Thymus (tissue), 11 donors: Measurements from ENCODE around the gene HK1. TPM values are rescaled to one million over a fixed set of nuclear protein-coding genes. Genes with fewer than 3 reads are reported as not detected.

Experiments
- DNase-seq, 9 donors: peaks; one replicate each; pipeline ENCODE4 v3.0.0-alpha.2; 2013; ENCODE audit warnings: low spot score in 9 of 9, low read depth in 6 of 9, missing footprints in 1 of 9
- H3K27ac ChIP-seq, 2 donors: one replicate each; pipeline ENCODE4 v1.5.1; 2013; ENCODE audit warnings: control low read depth in 1 of 2, low read depth in 1 of 2, low read length in 1 of 2, mild to moderate bottlenecking in 1 of 2, moderate library complexity in 1 of 2
- H3K27me3 ChIP-seq, 2 donors: one replicate each; pipeline ENCODE4 v1.5.1; 2013; ENCODE audit warnings: low read length in 1 of 2; ENCODE audit not compliant: control insufficient read depth in 2 of 2, insufficient read depth in 1 of 2
- H3K36me3 ChIP-seq, 2 donors: one replicate each; pipeline ENCODE4 v1.5.1; 2013; ENCODE audit warnings: low read length in 1 of 2, mild to moderate bottlenecking in 1 of 2, moderate library complexity in 1 of 2; ENCODE audit not compliant: control insufficient read depth in 2 of 2, insufficient read depth in 2 of 2
- H3K4me1 ChIP-seq, 2 donors: one replicate each; pipeline ENCODE4 v1.5.1; 2013; ENCODE audit warnings: low read length in 2 of 2; ENCODE audit not compliant: control insufficient read depth in 2 of 2, insufficient read depth in 2 of 2
- H3K4me3 ChIP-seq, 2 donors: one replicate each; pipeline ENCODE4 v1.5.1; 2013; ENCODE audit warnings: low read length in 2 of 2, control low read depth in 1 of 2, mild to moderate bottlenecking in 1 of 2
- H3K9me3 ChIP-seq, 2 donors: one replicate each; pipeline ENCODE4 v1.5.1; 2013; ENCODE audit warnings: low read length in 1 of 2, mild to moderate bottlenecking in 1 of 2; ENCODE audit not compliant: control insufficient read depth in 2 of 2, insufficient read depth in 1 of 2
- WGBS: extraction: QIAGEN DNeasy Blood & Tissue Kit; methylation state at CpG from one replicate; pipeline ENCODE4 v1.1.7; 2013; 5-methylcytosine and 5-hydroxymethylcytosine counted together
- polyA plus RNA-seq: library from polyadenylated mRNA; stranded (reverse); fragments of 200-250 nt; gene quantifications from one replicate; pipeline ENCODE4 v1.2.3, GENCODE V29; 2013
- total RNA-seq: library from RNA; stranded (reverse); fragments of 120-200 nt; gene quantifications from one replicate; pipeline ENCODE4 v1.2.4, GENCODE V29; 2013
- donor health status: healthy.

HK1 gene
- total and polyA plus RNA-seq, 2 donors: 33.7 to 52.6 TPM

DNA sequence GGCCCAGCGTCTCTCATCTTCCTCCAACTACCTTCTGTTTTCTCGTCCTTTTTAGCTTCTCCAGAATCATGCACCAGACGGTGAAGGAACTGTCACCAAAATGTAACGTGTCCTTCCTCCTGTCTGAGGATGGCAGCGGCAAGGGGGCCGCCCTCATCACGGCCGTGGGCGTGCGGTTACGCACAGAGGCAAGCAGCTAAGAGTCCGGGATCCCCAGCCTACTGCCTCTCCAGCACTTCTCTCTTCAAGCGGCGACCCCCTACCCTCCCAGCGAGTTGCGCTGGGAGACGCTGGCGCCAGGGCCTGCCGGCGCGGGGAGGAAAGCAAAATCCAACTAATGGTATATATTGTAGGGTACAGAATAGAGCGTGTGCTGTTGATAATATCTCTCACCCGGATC, 122.6 kb downstream of the HK1 start:
- no peak for DNase-seq
- 93% methylated on average over 23 of the region's 23 CpGs for WGBS
- Histone ChIP-seq H3K27ac (no peak overlapping the region), H3K4me1 (no peaks in the 10 kb centered on the region), H3K27me3 (no peaks in the 10 kb centered on the region), H3K4me3 (no peak overlapping the region), H3K9me3 (no peaks in the 10 kb centered on the region), H3K36me3 (peaks cover 53 to 56% of the 10 kb centered on the region in 2 donors)

GRCh38 chr10:69401416-69401815, 123.1 kb downstream of the HK1 start:
- 99% methylated on average over 11 of the region's 11 CpGs for WGBS
- DNase-seq: no peak
- Histone ChIP-seq H3K4me3 (no peak overlapping the region), H3K4me1 (peaks cover 0 to 3% of the 10 kb centered on the region in 2 donors), H3K9me3 (no peaks in the 10 kb centered on the region), H3K27me3 (no peaks in the 10 kb centered on the region), H3K36me3 (peaks cover 51 to 56% of the 10 kb centered on the region in 2 donors), H3K27ac (no peak overlapping the region)

DNA sequence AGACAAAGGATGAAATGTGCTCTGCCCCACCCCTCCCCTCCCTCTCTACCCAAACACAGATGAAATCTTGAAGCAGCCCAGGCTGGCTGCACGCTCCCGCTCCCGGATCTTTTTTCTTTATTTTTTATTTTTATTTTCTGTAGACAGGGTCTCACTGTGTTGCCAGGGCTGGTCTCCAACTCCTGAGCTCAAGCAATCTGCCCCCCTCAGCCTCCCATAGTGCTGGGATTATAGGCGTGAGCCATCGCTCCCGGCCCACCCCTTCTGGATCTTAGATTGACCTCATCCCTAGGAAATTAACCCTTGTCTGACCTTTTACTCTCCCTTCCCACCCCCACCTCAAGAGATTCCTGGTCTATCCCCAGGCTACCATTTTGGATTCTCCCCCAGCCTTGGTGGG, 124.1 kb downstream of the HK1 start:
- H3K27ac ChIP-seq: no peak overlapping the region
- H3K36me3 ChIP-seq: peaks cover 42 to 47% of the 10 kb centered on the region in 2 donors

DNA sequence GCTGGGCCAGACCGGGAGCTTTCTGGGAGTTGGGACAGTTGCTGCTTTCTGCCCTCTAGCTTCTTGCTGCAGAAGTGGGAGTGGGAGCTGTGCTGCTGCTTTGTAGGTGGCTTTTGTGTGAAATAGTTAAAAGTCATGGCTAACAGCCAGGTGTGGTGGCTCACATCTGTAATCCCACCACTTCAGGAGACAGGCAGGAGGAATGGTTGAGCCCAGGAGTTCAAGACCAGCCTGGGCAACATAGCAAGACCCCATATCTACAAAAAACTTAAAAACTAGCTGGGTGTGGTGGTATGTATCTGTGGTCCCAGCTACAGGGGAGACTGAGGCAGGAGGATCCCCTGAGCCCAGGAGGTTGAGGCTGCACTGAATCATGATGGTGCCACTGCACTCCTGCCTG, 124.8 kb downstream of the HK1 start:
- H3K4me3 ChIP-seq: no peak overlapping the region
- H3K27me3 ChIP-seq: no peaks in the 10 kb centered on the region
- H3K27ac ChIP-seq: no peak overlapping the region
- DNase-seq: no peak
- peaks cover 41 to 42% of the 10 kb centered on the region in 2 donors for H3K36me3 ChIP-seq
- peaks cover 1 to 7% of the 10 kb centered on the region in 2 donors for H3K9me3 ChIP-seq
- 100% methylated on average over 1 of the region's 1 CpG for WGBS
- peaks cover 0 to 8% of the 10 kb centered on the region in 2 donors for H3K4me1 ChIP-seq

More for the DNA sequence above, 124.1 kb downstream of the HK1 start:
- 97% methylated on average over 6 of the region's 6 CpGs for WGBS
- DNase-seq: no peak
- Histone ChIP-seq H3K9me3 (peaks cover 0 to under 1% of the 10 kb centered on the region in 2 donors), H3K4me3 (no peak overlapping the region), H3K4me1 (peaks cover 0 to 3% of the 10 kb centered on the region in 2 donors), H3K27me3 (no peaks in the 10 kb centered on the region)

- 98% methylated on average over 3 of the region's 3 CpGs for WGBS
- DNase-seq: no peak
- H3K27ac ChIP-seq: no peak overlapping the region
Observed at GRCh38 chr10:69403519-69403918, 125.2 kb downstream of the HK1 start.

DNA sequence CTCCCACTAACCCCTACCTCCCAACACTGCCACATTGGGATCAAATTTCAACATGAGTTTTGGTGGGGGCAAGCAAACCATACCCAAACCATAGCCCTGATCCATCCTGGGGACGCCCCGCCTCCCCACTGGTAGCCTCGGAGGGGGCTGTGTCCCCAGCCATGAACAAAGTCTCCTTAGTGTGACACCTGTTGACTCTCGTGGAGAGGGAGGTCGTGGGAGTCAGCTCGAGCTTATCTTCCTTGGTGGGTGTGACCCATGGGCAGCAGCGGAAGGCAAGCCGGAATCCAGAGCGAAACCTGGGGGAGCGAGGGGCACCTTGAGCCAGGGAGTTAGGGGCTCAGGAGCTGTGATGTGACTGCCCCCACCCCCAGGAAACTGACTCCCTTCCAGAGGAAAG, 126.5 kb downstream of the HK1 start:
- H3K36me3 ChIP-seq: peaks cover 25 to 28% of the 10 kb centered on the region in 2 donors
- H3K4me1 ChIP-seq: peaks cover 2 to 18% of the 10 kb centered on the region in 2 donors
- H3K4me3 ChIP-seq: no peak overlapping the region
- H3K9me3 ChIP-seq: peaks cover 1 to 9% of the 10 kb centered on the region in 2 donors
- no peak for DNase-seq
- WGBS: 89% methylated on average over 10 of the region's 10 CpGs
- H3K27ac ChIP-seq: no peak overlapping the region
- H3K27me3 ChIP-seq: no peaks in the 10 kb centered on the region

More at GRCh38 chr10:69403519-69403918, 125.2 kb downstream of the HK1 start:
- Histone ChIP-seq H3K36me3 (peaks cover 38% of the 10 kb centered on the region in 2 donors), H3K9me3 (peaks cover 1 to 9% of the 10 kb centered on the region in 2 donors), H3K4me3 (no peak overlapping the region), H3K27me3 (no peaks in the 10 kb centered on the region), H3K4me1 (peaks cover 0 to 13% of the 10 kb centered on the region in 2 donors)

GRCh38 chr10:69405221-69405620, 126.9 kb downstream of the HK1 start:
- H3K27me3 ChIP-seq: no peaks in the 10 kb centered on the region
- peaks cover 2 to 18% of the 10 kb centered on the region in 2 donors for H3K4me1 ChIP-seq
- H3K4me3 ChIP-seq: no peak overlapping the region
- H3K36me3 ChIP-seq: peaks cover 20 to 24% of the 10 kb centered on the region in 2 donors
- peaks cover 1 to 9% of the 10 kb centered on the region in 2 donors for H3K9me3 ChIP-seq
- WGBS: 95% methylated on average over 4 of the region's 4 CpGs
- no peak overlapping the region for H3K27ac ChIP-seq
- no peak for DNase-seq

DNA sequence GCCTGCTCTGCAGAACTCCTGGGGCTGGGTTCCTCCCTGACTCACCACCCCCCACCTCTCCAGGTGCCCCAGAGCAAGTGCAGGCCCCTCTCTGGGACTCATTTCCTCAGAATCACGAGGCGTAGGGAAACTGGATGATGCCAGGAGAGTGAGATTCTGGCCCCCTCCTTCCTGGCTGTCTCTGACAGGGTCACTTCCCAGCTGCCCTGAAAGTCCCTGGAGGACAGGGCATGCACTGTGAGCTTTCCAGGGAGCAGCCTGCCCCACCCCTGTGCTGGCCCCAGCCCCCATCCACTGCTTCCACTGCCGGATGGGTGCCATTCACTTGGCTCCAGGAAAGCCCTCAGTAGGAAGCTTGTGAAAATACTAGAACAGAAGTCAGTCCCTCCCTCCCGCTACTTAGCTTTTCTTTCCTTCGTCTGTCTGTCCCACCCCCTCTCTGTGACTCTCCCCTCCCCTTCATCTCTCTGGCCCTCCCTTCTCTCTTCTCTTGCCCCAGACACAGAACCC, 128.1 kb downstream of the HK1 start:
- 68% methylated on average over 5 of the region's 5 CpGs for WGBS
- no peaks in the 10 kb centered on the region for H3K27me3 ChIP-seq
- H3K9me3 ChIP-seq: peaks cover 1 to 9% of the 10 kb centered on the region in 2 donors
- no peak overlapping the region for H3K4me3 ChIP-seq
- DNase-seq: no peak
- H3K4me1 ChIP-seq: peaks cover 2 to 18% of the 10 kb centered on the region in 2 donors
- H3K27ac ChIP-seq: no peak overlapping the region
- H3K36me3 ChIP-seq: peaks cover 9 to 13% of the 10 kb centered on the region in 2 donors

DNA sequence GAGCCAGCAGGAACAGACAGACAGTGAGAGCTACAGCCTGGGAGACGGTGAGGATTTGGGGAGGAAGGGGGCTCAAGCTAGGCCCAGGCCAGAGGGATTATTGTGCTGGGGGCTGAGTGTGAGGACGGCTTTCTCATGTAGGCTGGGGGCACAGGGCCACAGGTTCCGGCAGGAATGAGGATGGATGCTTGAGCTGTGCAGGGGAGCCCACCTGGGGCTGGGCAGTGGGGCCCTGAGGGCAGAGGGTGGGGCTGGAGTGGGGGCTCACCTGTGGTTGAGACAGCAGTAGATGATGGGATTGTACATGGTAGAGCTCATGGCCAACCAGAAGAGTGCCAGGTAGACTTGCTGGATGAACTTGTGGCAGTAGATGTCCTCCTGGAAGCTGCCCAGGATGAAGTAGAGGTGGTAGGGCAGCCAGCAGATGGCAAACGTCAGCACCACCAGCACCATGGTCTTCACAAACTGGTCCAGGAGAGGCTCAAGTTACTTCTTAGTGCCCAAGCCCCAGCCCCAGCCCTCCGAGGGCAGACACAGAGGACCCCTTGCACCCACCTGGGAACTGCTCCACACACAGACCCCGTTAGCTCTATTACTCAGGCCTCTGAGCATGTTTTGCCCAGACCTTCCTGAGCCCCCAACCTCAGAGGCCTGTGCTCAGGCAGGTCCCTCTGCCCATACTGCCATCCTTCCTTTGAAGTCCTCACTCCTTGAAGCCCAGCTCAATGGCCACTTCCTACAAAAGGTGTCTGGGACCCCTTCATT, 128.7 kb downstream of the HK1 start:
- peaks cover 1 to 9% of the 10 kb centered on the region in 2 donors for H3K9me3 ChIP-seq
- H3K27me3 ChIP-seq: no peaks in the 10 kb centered on the region
- WGBS: 85% methylated on average over 6 of the region's 6 CpGs
- H3K36me3 ChIP-seq: peaks cover 3 to 9% of the 10 kb centered on the region in 2 donors
- H3K4me3 ChIP-seq: no peak overlapping the region
- peak overlapping the region in 1 of 2 donors; percentile 25 for H3K27ac ChIP-seq
- peaks cover 2 to 18% of the 10 kb centered on the region in 2 donors for H3K4me1 ChIP-seq
- no peak for DNase-seq
